Liver (tissue), 9 donors: ENCODE data around the gene CC2D2A. TPM values are rescaled to one million over a fixed set of nuclear protein-coding genes. Genes with fewer than 3 reads are reported as not detected.

ENCODE experiments used
- DNase-seq: peaks from one replicate; pipeline ENCODE4 v3.0.0-alpha.2; 2017; ENCODE audit warnings: low spot score
- H3K27ac ChIP-seq, 2 donors: one replicate each; pipeline ENCODE4 v1.7.0; 2013; ENCODE audit warnings: inconsistent platforms in 2 of 2, low read length in 2 of 2, control low read depth in 1 of 2, low read depth in 1 of 2, mild to moderate bottlenecking in 1 of 2
- H3K27me3 ChIP-seq, 4 donors: one replicate each; pipeline versions ENCODE4 v1.6.1 to v1.7.0; 2013; ENCODE audit warnings: low read length in 3 of 4, inconsistent platforms in 1 of 4, mild to moderate bottlenecking in 1 of 4, moderate library complexity in 1 of 4; ENCODE audit not compliant: control insufficient read depth in 4 of 4, insufficient read depth in 4 of 4
- H3K36me3 ChIP-seq, 4 donors: one replicate each; pipeline versions ENCODE4 v1.6.1 to v1.7.0; 2013; ENCODE audit warnings: low read length in 3 of 4, mild to moderate bottlenecking in 3 of 4, low read depth in 1 of 4, moderate library complexity in 1 of 4; ENCODE audit not compliant: control insufficient read depth in 4 of 4, insufficient read depth in 3 of 4
- H3K4me1 ChIP-seq, 4 donors: one replicate each; pipeline versions ENCODE4 v1.6.1 to v1.7.0; 2013; ENCODE audit warnings: low read length in 3 of 4, mild to moderate bottlenecking in 3 of 4, moderate library complexity in 1 of 4; ENCODE audit not compliant: control insufficient read depth in 4 of 4, insufficient read depth in 4 of 4
- H3K4me3 ChIP-seq, 3 donors: one replicate each; pipeline versions ENCODE4 v1.6.1 to v1.7.0; 2013; ENCODE audit warnings: low read length in 3 of 3, control low read depth in 1 of 3, low read depth in 1 of 3, mild to moderate bottlenecking in 1 of 3
- H3K9ac ChIP-seq, 2 donors: one replicate each; pipeline ENCODE4 v1.7.0; 2013; ENCODE audit warnings: low read length in 2 of 2, mild to moderate bottlenecking in 2 of 2, moderate library complexity in 2 of 2, control low read depth in 1 of 2, low read depth in 1 of 2
- H3K9me3 ChIP-seq, 4 donors: one replicate each; pipeline versions ENCODE4 v1.6.1 to v1.7.0; 2013; ENCODE audit warnings: low read length in 3 of 4; ENCODE audit not compliant: control insufficient read depth in 4 of 4
- EGR1 ChIP-seq, 2 donors: IDR thresholded peaks; 2 replicates each; pipeline ENCODE4 v1.6.1; 2016 to 2018; ENCODE audit warnings: antibody characterized with exemption in 2 of 2, low read depth in 2 of 2
- FOXA1 ChIP-seq: IDR thresholded peaks from 2 replicates; pipeline ENCODE4 v1.6.1; 2016; ENCODE audit warnings: antibody characterized with exemption
- FOXA2 ChIP-seq: IDR thresholded peaks from 2 replicates; pipeline ENCODE4 v1.6.1; 2016; ENCODE audit warnings: antibody characterized with exemption
- GABPA ChIP-seq, 2 donors: IDR thresholded peaks in 1 of 2; conservative IDR thresholded peaks in 1 of 2; 2 replicates each; pipeline ENCODE4 v1.6.1; 2016; ENCODE audit warnings: antibody characterized with exemption in 2 of 2, mild to moderate bottlenecking in 1 of 2, moderate library complexity in 1 of 2
- HNF4A ChIP-seq, 2 donors: conservative IDR thresholded peaks; 2 replicates each; pipeline ENCODE4 v1.6.1; 2016; ENCODE audit warnings: antibody characterized with exemption in 2 of 2, mild to moderate bottlenecking in 2 of 2
- HNF4G ChIP-seq: IDR thresholded peaks from 2 replicates; pipeline ENCODE4 v1.6.1; 2016; ENCODE audit warnings: antibody characterized with exemption
- JUND ChIP-seq, 2 donors: IDR thresholded peaks; 2 replicates each; pipeline ENCODE4 v1.6.1; 2016; ENCODE audit warnings: antibody characterized with exemption in 2 of 2
- NR2F2 ChIP-seq: IDR thresholded peaks from 2 replicates; pipeline ENCODE4 v1.6.1; 2016; ENCODE audit warnings: antibody characterized with exemption
- RAD21 ChIP-seq, 2 donors: IDR thresholded peaks; 2 replicates each; pipeline ENCODE4 v1.6.1; 2016; ENCODE audit warnings: antibody characterized with exemption in 2 of 2, mild to moderate bottlenecking in 2 of 2
- REST ChIP-seq: IDR thresholded peaks from 2 replicates; pipeline ENCODE4 v1.6.1; 2016; ENCODE audit warnings: antibody characterized with exemption, mild to moderate bottlenecking
- RXRA ChIP-seq, 2 donors: IDR thresholded peaks; 2 replicates each; pipeline ENCODE4 v1.6.1; 2017 to 2018; ENCODE audit warnings: antibody characterized with exemption in 2 of 2, mild to moderate bottlenecking in 1 of 2
- SP1 ChIP-seq: IDR thresholded peaks from 2 replicates; pipeline ENCODE4 v1.6.1; 2018; ENCODE audit warnings: antibody characterized with exemption, mild to moderate bottlenecking
- TAF1 ChIP-seq: conservative IDR thresholded peaks from 2 replicates; pipeline ENCODE4 v1.6.1; 2016; ENCODE audit warnings: antibody characterized with exemption, mild to moderate bottlenecking
- YY1 ChIP-seq: IDR thresholded peaks from 2 replicates; pipeline ENCODE4 v1.6.1; 2016; ENCODE audit warnings: antibody characterized with exemption, mild to moderate bottlenecking
- WGBS: extraction: QIAGEN DNeasy Blood & Tissue Kit; methylation state at CpG from one replicate; pipeline ENCODE4 v1.1.7; 2013; 5-methylcytosine and 5-hydroxymethylcytosine counted together
- polyA plus RNA-seq, 2 donors: library from polyadenylated mRNA; stranded (reverse) in 1 of 2; unstranded in 1 of 2; fragments of 200-250 nt in 1 of 2; fragments of >200 nt in 1 of 2; fragmentation: Nextera tagmentation in 1 of 2; extraction: Ambion mirVana in 1 of 2; gene quantifications; one replicate each; pipeline versions ENCODE4 v1.2.1 to v1.2.3, GENCODE V29; 2013 to 2015
- total RNA-seq, 2 donors: library from RNA; depleted of rRNA; stranded (reverse); fragments of >200 nt; gene quantifications; one replicate each; pipeline ENCODE4 v1.2.3, GENCODE V29; 2014
- TF ChIP-seq, protein P1 (sequence below): IDR thresholded peaks from 2 replicates; pipeline ENCODE4 v1.6.1; 2016; ENCODE audit warnings: antibody characterized with exemption
- TF ChIP-seq, protein P2 (sequence below): fragments of 150-350 bp; IDR thresholded peaks from 2 replicates; pipeline ENCODE4 v1.5.1; 2017; ENCODE audit warnings: improper control_type of control experiment, low read depth, low read length; ENCODE audit not compliant: missing input control
- TF ChIP-seq, protein P3 (sequence below): IDR thresholded peaks from 2 replicates; pipeline ENCODE4 v1.6.1; 2016; ENCODE audit warnings: antibody characterized with exemption
- TF ChIP-seq, protein P4 (sequence below): IDR thresholded peaks from 2 replicates; pipeline ENCODE4 v1.6.1; 2016; ENCODE audit warnings: antibody characterized with exemption
- donor health status: healthy.
- donor health status: healthy.
- donor health status: healthy.
- donor health status: healthy.
- donor health status: healthy.

The CC2D2A gene
- total and polyA plus RNA-seq, 4 donors = 2.3 to 3.8 (median 2.9) TPM

DNA sequence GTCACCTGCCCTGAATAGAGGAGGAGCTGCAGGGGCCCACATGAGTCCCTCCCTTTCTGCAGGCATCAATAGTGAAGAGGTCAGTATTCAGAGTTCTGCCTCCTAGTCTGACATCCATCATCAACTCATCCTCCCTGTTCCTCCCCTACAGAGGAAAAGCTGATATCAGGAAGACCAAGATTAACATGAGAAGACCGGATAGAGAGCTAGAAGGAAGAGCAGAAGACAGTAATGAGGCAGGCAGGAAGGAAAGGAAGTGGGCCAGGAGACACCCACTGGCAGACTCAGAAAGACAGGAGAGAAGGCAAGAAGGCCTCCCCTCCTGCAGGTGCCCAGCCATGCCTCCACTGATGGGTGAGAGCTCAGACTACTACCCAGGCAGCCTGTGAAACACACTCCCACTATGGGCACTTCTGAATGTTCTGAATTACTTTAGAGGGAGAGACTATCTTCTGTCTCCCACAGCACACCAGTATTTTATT is 74.6 kb downstream of the CC2D2A start:
- TF ChIP-seq, protein P1, sequence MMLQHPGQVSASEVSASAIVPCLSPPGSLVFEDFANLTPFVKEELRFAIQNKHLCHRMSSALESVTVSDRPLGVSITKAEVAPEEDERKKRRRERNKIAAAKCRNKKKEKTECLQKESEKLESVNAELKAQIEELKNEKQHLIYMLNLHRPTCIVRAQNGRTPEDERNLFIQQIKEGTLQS = no peak
- TF ChIP-seq, protein P2, sequence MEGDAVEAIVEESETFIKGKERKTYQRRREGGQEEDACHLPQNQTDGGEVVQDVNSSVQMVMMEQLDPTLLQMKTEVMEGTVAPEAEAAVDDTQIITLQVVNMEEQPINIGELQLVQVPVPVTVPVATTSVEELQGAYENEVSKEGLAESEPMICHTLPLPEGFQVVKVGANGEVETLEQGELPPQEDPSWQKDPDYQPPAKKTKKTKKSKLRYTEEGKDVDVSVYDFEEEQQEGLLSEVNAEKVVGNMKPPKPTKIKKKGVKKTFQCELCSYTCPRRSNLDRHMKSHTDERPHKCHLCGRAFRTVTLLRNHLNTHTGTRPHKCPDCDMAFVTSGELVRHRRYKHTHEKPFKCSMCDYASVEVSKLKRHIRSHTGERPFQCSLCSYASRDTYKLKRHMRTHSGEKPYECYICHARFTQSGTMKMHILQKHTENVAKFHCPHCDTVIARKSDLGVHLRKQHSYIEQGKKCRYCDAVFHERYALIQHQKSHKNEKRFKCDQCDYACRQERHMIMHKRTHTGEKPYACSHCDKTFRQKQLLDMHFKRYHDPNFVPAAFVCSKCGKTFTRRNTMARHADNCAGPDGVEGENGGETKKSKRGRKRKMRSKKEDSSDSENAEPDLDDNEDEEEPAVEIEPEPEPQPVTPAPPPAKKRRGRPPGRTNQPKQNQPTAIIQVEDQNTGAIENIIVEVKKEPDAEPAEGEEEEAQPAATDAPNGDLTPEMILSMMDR = no peak
- TF ChIP-seq RXRA (IDR thresholded peaks at IDR 0.05) (no peak), TAF1 (no peak), HNF4A (conservative IDR thresholded peaks at IDR 0.05) (no peak), YY1 (no peak), HNF4G (no peak), EGR1 (IDR thresholded peaks at IDR 0.05; ENCODE audit: low read depth in 2 of 2) (no peak), JUND (IDR thresholded peaks at IDR 0.05) (no peak), GABPA (IDR thresholded peaks at IDR 0.05 in 1 of 2, conservative IDR thresholded peaks at IDR 0.05 in 1 of 2) (no peak), FOXA2 (no peak), REST (no peak), FOXA1 (no peak), SP1 (no peak), RAD21 (IDR thresholded peaks at IDR 0.05) (no peak), NR2F2 (no peak)
- TF ChIP-seq, protein P3, sequence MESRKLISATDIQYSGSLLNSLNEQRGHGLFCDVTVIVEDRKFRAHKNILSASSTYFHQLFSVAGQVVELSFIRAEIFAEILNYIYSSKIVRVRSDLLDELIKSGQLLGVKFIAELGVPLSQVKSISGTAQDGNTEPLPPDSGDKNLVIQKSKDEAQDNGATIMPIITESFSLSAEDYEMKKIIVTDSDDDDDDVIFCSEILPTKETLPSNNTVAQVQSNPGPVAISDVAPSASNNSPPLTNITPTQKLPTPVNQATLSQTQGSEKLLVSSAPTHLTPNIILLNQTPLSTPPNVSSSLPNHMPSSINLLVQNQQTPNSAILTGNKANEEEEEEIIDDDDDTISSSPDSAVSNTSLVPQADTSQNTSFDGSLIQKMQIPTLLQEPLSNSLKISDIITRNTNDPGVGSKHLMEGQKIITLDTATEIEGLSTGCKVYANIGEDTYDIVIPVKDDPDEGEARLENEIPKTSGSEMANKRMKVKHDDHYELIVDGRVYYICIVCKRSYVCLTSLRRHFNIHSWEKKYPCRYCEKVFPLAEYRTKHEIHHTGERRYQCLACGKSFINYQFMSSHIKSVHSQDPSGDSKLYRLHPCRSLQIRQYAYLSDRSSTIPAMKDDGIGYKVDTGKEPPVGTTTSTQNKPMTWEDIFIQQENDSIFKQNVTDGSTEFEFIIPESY = no peak
- TF ChIP-seq, protein P4, sequence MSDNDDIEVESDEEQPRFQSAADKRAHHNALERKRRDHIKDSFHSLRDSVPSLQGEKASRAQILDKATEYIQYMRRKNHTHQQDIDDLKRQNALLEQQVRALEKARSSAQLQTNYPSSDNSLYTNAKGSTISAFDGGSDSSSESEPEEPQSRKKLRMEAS = no peak
- H3K27ac ChIP-seq = no peak overlapping the region
- H3K27me3 ChIP-seq = no peaks in the 10 kb centered on the region
- DNase-seq = no peak
- no peaks in the 10 kb centered on the region for H3K9me3 ChIP-seq
- no peaks in the 10 kb centered on the region for H3K36me3 ChIP-seq
- H3K4me3 ChIP-seq = no peak overlapping the region
- H3K9ac ChIP-seq = no peak overlapping the region
- WGBS = 73% methylated on average over 1 of the region's 1 CpG
- H3K4me1 ChIP-seq = peaks cover 2 to 9% (median 4%) of the 10 kb centered on the region in 4 donors
